Neutrophil (primary cell): ENCODE results near the gene P2RY13.
A peak's percentile ranks its signal among the peaks of the same experiment; 100 is the strongest.

Source experiments
- H3K27ac ChIP-seq: fragments of 200-600 bp; sonication (generic); 2 replicates; pipeline ENCODE4 v1.5.1; 2016; ENCODE audit warnings: mild to moderate bottlenecking, moderate library complexity
- H3K27me3 ChIP-seq: fragments of 200-600 bp; sonication (generic); 2 replicates; pipeline ENCODE4 v1.6.0; 2016; ENCODE audit warnings: mild to moderate bottlenecking
- H3K36me3 ChIP-seq: fragments of 200-600 bp; sonication (generic); 2 replicates; pipeline ENCODE4 v1.5.1; 2017
- H3K4me1 ChIP-seq, 2 experiments: fragments of 200-600 bp in 1 of 2; sonication (generic) in 1 of 2; 1 replicate in 1 of 2; 2 replicates in 1 of 2; pipeline versions ENCODE4 v1.5.1 to v1.6.1; 2013 to 2016; ENCODE audit warnings: low read depth in 1 of 2, low read length in 1 of 2, mild to moderate bottlenecking in 1 of 2, moderate library complexity in 1 of 2; ENCODE audit not compliant: control insufficient read depth in 1 of 2, insufficient read depth in 1 of 2
- H3K4me3 ChIP-seq, 2 experiments: fragments of 200-600 bp in 1 of 2; sonication (generic) in 1 of 2; 1 replicate in 1 of 2; 2 replicates in 1 of 2; pipeline ENCODE4 v1.5.1; 2013 to 2016; ENCODE audit warnings: low read depth in 1 of 2, low read length in 1 of 2, mild to moderate bottlenecking in 1 of 2, moderate library complexity in 1 of 2
- H3K9me3 ChIP-seq: fragments of 200-600 bp; sonication (generic); 2 replicates; pipeline ENCODE4 v1.5.1; 2016
- TF ChIP-seq, protein P1 (sequence below): fragments of 200-600 bp; sonication (generic); IDR thresholded peaks from 2 replicates; pipeline ENCODE4 v1.5.1; 2016; ENCODE audit warnings: antibody characterized with exemption

Gene P2RY13

DNA sequence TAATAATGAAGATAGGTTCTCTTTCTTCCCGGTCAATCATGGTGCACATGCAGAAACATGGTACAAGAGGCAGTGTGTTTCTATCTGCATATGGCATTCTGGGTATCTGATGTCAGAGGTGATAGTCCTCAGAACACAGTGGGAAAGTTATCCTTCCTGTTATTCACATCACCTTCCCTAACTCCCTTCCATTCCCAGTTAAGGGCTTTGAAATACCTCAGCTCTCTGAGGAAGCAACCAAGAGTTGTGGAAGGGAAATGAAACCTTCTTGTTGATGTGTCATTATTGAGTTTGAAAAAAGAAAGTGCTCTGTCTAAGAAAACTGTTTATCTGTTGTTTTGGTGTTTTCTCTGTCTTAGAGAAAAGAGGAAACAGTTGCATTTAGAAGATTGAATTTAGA is 21.9 kb upstream of the P2RY13 start:
- H3K27ac ChIP-seq, result peak overlapping the region; percentile 95
- H3K27me3 ChIP-seq, result no peaks in the 10 kb centered on the region
- TF ChIP-seq, protein P1, sequence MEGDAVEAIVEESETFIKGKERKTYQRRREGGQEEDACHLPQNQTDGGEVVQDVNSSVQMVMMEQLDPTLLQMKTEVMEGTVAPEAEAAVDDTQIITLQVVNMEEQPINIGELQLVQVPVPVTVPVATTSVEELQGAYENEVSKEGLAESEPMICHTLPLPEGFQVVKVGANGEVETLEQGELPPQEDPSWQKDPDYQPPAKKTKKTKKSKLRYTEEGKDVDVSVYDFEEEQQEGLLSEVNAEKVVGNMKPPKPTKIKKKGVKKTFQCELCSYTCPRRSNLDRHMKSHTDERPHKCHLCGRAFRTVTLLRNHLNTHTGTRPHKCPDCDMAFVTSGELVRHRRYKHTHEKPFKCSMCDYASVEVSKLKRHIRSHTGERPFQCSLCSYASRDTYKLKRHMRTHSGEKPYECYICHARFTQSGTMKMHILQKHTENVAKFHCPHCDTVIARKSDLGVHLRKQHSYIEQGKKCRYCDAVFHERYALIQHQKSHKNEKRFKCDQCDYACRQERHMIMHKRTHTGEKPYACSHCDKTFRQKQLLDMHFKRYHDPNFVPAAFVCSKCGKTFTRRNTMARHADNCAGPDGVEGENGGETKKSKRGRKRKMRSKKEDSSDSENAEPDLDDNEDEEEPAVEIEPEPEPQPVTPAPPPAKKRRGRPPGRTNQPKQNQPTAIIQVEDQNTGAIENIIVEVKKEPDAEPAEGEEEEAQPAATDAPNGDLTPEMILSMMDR, result no peak
- no peaks in the 10 kb centered on the region for H3K36me3 ChIP-seq
- H3K4me1 ChIP-seq, result peaks cover 77 to 80% of the 10 kb centered on the region in 2 experiments
- peak overlapping the region; percentile 31 to 43 for H3K4me3 ChIP-seq
- H3K9me3 ChIP-seq, result no peaks in the 10 kb centered on the region

DNA sequence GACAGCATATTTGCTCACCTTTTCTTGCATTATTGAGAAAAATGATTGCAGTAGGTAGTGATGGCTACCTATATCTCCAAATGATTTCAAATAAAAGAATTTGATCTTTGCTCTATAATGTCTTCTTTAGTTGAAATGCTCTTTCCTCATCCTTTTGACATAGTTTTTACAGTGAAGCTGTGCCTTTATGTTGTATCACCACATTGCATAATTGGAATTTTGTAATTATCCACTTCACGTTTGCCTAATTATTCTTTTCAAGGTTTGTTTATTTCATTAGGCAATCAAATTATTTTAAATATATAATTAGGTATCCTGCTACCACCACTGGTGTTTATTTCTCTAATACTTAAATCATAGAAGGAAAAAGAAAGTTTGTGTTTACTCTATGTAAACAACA is 21.3 kb upstream of the P2RY13 start:
- H3K27me3 ChIP-seq, result no peaks in the 10 kb centered on the region
- peaks cover 74 to 80% of the 10 kb centered on the region in 2 experiments for H3K4me1 ChIP-seq
- no peaks in the 10 kb centered on the region for H3K36me3 ChIP-seq
- H3K4me3 ChIP-seq, result peak overlapping the region in 1 of 2 experiments; percentile 43
- H3K9me3 ChIP-seq, result no peaks in the 10 kb centered on the region
- peak overlapping the region; percentile 95 for H3K27ac ChIP-seq
- TF ChIP-seq, protein P1, result no peak

DNA sequence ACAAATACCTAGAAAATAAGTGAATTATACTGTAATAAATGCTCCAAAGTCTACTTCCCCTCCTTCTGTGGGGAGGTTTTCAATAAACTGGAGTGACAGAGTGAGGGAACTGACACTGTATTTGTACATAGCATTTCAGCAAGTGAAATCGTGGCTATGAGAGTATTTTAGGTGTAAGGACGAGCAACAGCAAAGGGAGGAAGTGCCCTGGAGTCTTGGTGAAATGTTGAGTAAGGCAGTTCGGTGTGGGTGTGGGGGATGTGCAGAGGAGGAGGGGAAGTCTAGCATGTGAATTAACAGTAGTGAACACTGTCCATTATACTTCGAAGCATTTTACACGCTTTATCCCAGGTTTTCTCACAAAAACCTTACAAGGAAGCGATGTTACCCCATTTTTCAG is 18.1 kb upstream of the P2RY13 start:
- H3K27ac ChIP-seq, result peak overlapping the region; percentile 95
- peaks cover 86 to 87% of the 10 kb centered on the region in 2 experiments for H3K4me1 ChIP-seq
- TF ChIP-seq, protein P1, result no peak
- no peaks in the 10 kb centered on the region for H3K36me3 ChIP-seq
- H3K27me3 ChIP-seq, result no peaks in the 10 kb centered on the region
- H3K4me3 ChIP-seq, result peak overlapping the region; percentile 60 to 66
- H3K9me3 ChIP-seq, result no peaks in the 10 kb centered on the region

DNA sequence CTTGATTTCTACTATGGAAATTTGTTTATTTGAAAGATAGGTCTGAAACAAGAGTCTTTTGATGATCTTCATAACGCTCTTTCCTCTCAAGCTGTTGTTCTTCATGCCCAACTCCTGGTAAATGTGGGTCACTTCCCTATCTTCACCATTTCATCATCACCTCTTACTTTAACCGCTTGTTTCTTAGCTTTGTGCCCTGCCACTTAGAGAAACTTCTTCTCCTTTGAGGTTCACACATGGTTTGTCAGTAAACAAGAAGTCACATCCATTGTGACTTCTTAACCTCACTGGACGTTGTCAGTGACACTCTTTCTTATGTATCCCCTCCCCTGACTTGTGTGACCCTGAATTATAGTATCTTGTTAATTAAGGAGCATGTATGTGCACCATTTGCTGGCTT is 16.9 kb upstream of the P2RY13 start:
- Histone ChIP-seq H3K4me1 (peaks cover 75% of the 10 kb centered on the region in 2 experiments), H3K27me3 (no peaks in the 10 kb centered on the region), H3K36me3 (no peaks in the 10 kb centered on the region), H3K9me3 (no peaks in the 10 kb centered on the region), H3K4me3 (peak overlapping the region; percentile 60 to 66), H3K27ac (peak overlapping the region; percentile 95)
- TF ChIP-seq, protein P1, result no peak

GRCh38 chr3:151345859-151346258 is 16.5 kb upstream of the P2RY13 start:
- Histone ChIP-seq H3K4me3 (peak overlapping the region; percentile 60 to 66), H3K36me3 (no peaks in the 10 kb centered on the region), H3K27me3 (no peaks in the 10 kb centered on the region), H3K27ac (peak overlapping the region; percentile 95), H3K4me1 (peaks cover 73 to 74% of the 10 kb centered on the region in 2 experiments), H3K9me3 (no peaks in the 10 kb centered on the region)
- TF ChIP-seq, protein P1, result no peak

DNA sequence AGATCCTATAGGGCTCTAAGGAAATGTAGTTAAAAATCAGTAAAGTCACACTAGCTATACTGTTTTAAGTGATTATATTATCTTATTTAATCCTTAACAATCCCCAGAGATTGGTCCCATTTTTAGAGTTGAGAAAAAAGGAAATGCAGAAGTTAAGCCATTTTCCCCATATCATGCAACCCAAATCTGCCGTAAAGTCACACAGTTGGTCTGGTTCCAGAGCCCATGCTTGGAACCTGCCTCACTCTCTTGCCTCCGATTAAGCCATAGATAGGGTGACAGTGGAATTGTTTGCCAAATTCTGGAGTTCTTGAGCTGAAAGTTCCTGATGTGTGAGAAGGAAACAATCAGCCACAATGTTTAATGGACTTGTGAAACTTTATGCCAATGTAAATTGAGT is 2.3 kb upstream of the P2RY13 start:
- TF ChIP-seq, protein P1, result no peak
- no peaks in the 10 kb centered on the region for H3K27me3 ChIP-seq

More for the DNA sequence above, 2.3 kb upstream of the P2RY13 start:
- H3K36me3 ChIP-seq, result peaks cover 5% of the 10 kb centered on the region
- H3K4me1 ChIP-seq, result peaks cover 54 to 64% of the 10 kb centered on the region in 2 experiments
- H3K4me3 ChIP-seq, result peak overlapping the region; percentile 79 to 90
- no peaks in the 10 kb centered on the region for H3K9me3 ChIP-seq
- peak overlapping the region; percentile 88 for H3K27ac ChIP-seq
